ENCODE measurements around the gene PRSS21.

PRSS21 gene

GRCh38 chr16:2808181-2808580 is 8.9 kb upstream of the PRSS21 start:
- no peak for DNase-seq

- no peak for DNase-seq
Measured at GRCh38 chr16:2809149-2809760, 7.8 kb upstream of the PRSS21 start.

- DNase-seq, result no peak
Measured at GRCh38 chr16:2810651-2811050, 6.4 kb upstream of the PRSS21 start.

GRCh38 chr16:2811703-2812471 is 5.2 kb upstream of the PRSS21 start:
- DNase-seq, result no peak

GRCh38 chr16:2813771-2814221 is 3.2 kb upstream of the PRSS21 start:
- DNase-seq, result no peak

- no peak for DNase-seq
Measured at GRCh38 chr16:2814551-2815298, 2.3 kb upstream of the PRSS21 start.

GRCh38 chr16:2815299-2815771 is 1.7 kb upstream of the PRSS21 start:
- DNase-seq, result no peak

- DNase-seq, result no peak
Measured at GRCh38 chr16:2817340-2818271, 569 bp downstream of the PRSS21 start.

- no peak for DNase-seq
Measured at GRCh38 chr16:2818272-2818876, 1.3 kb downstream of the PRSS21 start.

- DNase-seq, result no peak
Measured at GRCh38 chr16:2819179-2819938, 2.3 kb downstream of the PRSS21 start.

- DNase-seq, result no peak
Measured at GRCh38 chr16:2819939-2820835, 3.1 kb downstream of the PRSS21 start.

- DNase-seq, result no peak
Measured at GRCh38 chr16:2820836-2821486, 3.9 kb downstream of the PRSS21 start.

GRCh38 chr16:2821487-2822157 is 4.6 kb downstream of the PRSS21 start:
- DNase-seq, result no peak

GRCh38 chr16:2822158-2822495 is 5.1 kb downstream of the PRSS21 start:
- DNase-seq, result no peak

GRCh38 chr16:2822496-2822895 is 5.5 kb downstream of the PRSS21 start:
- DNase-seq, result no peak

GRCh38 chr16:2824626-2825025 is 7.6 kb downstream of the PRSS21 start:
- no peak for DNase-seq

GRCh38 chr16:2825049-2825742 is 8.2 kb downstream of the PRSS21 start:
- no peak for DNase-seq

GRCh38 chr16:2825906-2826305 is 8.9 kb downstream of the PRSS21 start:
- no peak for DNase-seq

Data from SHP77 treated with DMSO at 0.1 percent for 48 hours (cell line).